ENCODE results near the gene SPTAN1. TPM values are rescaled to one million over a fixed set of nuclear protein-coding genes. Genes with fewer than 3 reads are reported as not detected.

SPTAN1 gene
- total RNA-seq, 1 experiment from 2014 or later: 111 TPM

DNA sequence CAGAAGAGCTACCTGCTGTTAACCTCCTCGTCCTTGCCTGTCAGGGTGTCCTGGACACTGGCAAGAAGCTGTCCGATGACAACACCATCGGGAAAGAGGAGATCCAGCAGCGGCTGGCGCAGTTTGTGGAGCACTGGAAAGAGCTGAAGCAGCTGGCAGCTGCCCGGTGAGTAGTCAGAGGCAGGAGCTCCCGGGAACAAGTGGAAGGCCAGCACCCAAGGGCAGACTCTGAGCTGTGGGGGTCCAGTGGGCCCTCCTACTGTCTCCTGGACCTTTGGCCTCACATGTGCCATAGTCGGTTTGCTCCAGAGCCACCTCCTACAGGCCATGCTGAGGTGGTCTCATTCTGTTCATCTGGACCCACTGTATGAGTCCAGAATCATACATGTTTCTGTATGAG is 65.6 kb downstream of the SPTAN1 start (continued):
- TF ChIP-seq, protein P1, sequence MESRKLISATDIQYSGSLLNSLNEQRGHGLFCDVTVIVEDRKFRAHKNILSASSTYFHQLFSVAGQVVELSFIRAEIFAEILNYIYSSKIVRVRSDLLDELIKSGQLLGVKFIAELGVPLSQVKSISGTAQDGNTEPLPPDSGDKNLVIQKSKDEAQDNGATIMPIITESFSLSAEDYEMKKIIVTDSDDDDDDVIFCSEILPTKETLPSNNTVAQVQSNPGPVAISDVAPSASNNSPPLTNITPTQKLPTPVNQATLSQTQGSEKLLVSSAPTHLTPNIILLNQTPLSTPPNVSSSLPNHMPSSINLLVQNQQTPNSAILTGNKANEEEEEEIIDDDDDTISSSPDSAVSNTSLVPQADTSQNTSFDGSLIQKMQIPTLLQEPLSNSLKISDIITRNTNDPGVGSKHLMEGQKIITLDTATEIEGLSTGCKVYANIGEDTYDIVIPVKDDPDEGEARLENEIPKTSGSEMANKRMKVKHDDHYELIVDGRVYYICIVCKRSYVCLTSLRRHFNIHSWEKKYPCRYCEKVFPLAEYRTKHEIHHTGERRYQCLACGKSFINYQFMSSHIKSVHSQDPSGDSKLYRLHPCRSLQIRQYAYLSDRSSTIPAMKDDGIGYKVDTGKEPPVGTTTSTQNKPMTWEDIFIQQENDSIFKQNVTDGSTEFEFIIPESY (IDR thresholded peaks at IDR 0.05; ENCODE audit: extremely low read depth, insufficient replicate concordance, low read length): no peak

DNA sequence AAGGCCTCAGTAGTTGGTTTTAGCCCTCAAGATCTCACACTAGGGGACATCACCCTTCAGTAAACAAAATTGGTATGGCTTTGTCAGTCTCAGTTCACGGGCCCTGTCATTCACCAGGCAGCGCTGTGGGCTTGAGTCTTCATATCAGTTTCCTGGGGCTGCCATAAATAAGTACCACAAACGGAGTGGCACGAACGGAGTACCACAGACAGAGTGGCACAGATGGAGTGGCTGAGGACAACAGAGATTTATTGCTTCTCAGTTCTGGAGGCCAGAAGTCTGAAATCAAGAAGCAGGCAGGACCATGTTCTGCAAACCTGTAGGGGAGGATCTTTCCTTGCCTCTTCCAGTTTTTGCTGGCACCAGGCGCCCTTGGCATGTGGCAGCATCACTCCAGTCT is 66.7 kb downstream of the SPTAN1 start:
- Histone ChIP-seq H4K20me1 (ENCODE audit: insufficient read depth) (no peaks in the 10 kb centered on the region), H3K4me1 (ENCODE audit: control insufficient read depth in 1 of 2, insufficient read depth in 2 of 2, low read length in 2 of 2) (no peaks in the 10 kb centered on the region), H3K9me2 (ENCODE audit: insufficient read depth) (no peaks in the 10 kb centered on the region), H3K9me3 (ENCODE audit: control insufficient read depth in 1 of 2, insufficient read depth in 1 of 2, low read depth in 1 of 2, low read length in 2 of 2) (no peaks in the 10 kb centered on the region), H3K9ac (ENCODE audit: low read length) (no peak overlapping the region), H3K27me3 (ENCODE audit: insufficient read depth, low read length) (no peaks in the 10 kb centered on the region), H3K27ac (ENCODE audit: low read depth, low read length) (no peak overlapping the region), H3K36me3 (ENCODE audit: control insufficient read depth in 1 of 2, insufficient read depth in 2 of 2, low read length in 2 of 2) (peaks cover 43 to 61% of the 10 kb centered on the region in 2 experiments), H3K4me3 (replicated peaks in 1 of 2; ENCODE audit: low read depth in 1 of 2, low read length in 2 of 2) (no peak overlapping the region), H2AFZ (ENCODE audit: low read depth, low read length, poor library complexity, severe bottlenecking) (no peak overlapping the region), H3K4me2 (ENCODE audit: low read length) (no peak overlapping the region), H3K79me2 (ENCODE audit: insufficient read depth, low read length) (no peaks in the 10 kb centered on the region)
- ChIA-PET RAD21 (ENCODE audit: low non-redundant PET in 1 of 2, low total read pairs in 2 of 2, uncharacterized antibody in 2 of 2, unreplicated experiment in 2 of 2) (no interaction called here), POLR2A (no interaction called here), CTCF (no interaction called here)
- DNase-seq (ENCODE audit: low read depth, low spot score) (no peak), ATAC-seq (no peak)
- intact Hi-C loops (cut with micrococcal nuclease): no loop called here
- no TSS peak for BruUV-seq (replicated peaks)
- TF ChIP-seq ZFX (IDR thresholded peaks at IDR 0.05) (no peak), CEBPB (IDR thresholded peaks at IDR 0.05; ENCODE audit: low read depth) (no peak), SRF (IDR thresholded peaks at IDR 0.05; ENCODE audit: low read depth) (no peak), TCF7L2 (IDR thresholded peaks at IDR 0.05; ENCODE audit: borderline replicate concordance, extremely low read depth, insufficient read depth, insufficient read length) (no peak), CBX3 (IDR thresholded peaks at IDR 0.05; ENCODE audit: low read depth) (no peak), SP1 (IDR thresholded peaks at IDR 0.05; ENCODE audit: low read depth) (no peak), ZNF274 (IDR thresholded peaks at IDR 0.05; ENCODE audit: low read depth, low read length) (no peak), EZH2phosphoT487 (IDR thresholded peaks at IDR 0.05; ENCODE audit: borderline replicate concordance) (no peak), SIN3A (IDR thresholded peaks at IDR 0.05; ENCODE audit: low read depth) (no peak), EZH2 (IDR thresholded peaks at IDR 0.05) (no peak), EGR1 (IDR thresholded peaks at IDR 0.05; ENCODE audit: low read depth) (no peak), FOSL1 (IDR thresholded peaks at IDR 0.05; ENCODE audit: low read depth) (no peak)
- TF ChIP-seq, protein P1 (IDR thresholded peaks at IDR 0.05; ENCODE audit: extremely low read depth, insufficient replicate concordance, low read length): no peak
- TF ChIP-seq, protein P2, sequence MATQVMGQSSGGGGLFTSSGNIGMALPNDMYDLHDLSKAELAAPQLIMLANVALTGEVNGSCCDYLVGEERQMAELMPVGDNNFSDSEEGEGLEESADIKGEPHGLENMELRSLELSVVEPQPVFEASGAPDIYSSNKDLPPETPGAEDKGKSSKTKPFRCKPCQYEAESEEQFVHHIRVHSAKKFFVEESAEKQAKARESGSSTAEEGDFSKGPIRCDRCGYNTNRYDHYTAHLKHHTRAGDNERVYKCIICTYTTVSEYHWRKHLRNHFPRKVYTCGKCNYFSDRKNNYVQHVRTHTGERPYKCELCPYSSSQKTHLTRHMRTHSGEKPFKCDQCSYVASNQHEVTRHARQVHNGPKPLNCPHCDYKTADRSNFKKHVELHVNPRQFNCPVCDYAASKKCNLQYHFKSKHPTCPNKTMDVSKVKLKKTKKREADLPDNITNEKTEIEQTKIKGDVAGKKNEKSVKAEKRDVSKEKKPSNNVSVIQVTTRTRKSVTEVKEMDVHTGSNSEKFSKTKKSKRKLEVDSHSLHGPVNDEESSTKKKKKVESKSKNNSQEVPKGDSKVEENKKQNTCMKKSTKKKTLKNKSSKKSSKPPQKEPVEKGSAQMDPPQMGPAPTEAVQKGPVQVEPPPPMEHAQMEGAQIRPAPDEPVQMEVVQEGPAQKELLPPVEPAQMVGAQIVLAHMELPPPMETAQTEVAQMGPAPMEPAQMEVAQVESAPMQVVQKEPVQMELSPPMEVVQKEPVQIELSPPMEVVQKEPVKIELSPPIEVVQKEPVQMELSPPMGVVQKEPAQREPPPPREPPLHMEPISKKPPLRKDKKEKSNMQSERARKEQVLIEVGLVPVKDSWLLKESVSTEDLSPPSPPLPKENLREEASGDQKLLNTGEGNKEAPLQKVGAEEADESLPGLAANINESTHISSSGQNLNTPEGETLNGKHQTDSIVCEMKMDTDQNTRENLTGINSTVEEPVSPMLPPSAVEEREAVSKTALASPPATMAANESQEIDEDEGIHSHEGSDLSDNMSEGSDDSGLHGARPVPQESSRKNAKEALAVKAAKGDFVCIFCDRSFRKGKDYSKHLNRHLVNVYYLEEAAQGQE (IDR thresholded peaks at IDR 0.05; ENCODE audit: low read depth): no peak
- TF ChIP-seq, protein P3, sequence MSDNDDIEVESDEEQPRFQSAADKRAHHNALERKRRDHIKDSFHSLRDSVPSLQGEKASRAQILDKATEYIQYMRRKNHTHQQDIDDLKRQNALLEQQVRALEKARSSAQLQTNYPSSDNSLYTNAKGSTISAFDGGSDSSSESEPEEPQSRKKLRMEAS (IDR thresholded peaks at IDR 0.05): no peak
- TF ChIP-seq, protein P4, sequence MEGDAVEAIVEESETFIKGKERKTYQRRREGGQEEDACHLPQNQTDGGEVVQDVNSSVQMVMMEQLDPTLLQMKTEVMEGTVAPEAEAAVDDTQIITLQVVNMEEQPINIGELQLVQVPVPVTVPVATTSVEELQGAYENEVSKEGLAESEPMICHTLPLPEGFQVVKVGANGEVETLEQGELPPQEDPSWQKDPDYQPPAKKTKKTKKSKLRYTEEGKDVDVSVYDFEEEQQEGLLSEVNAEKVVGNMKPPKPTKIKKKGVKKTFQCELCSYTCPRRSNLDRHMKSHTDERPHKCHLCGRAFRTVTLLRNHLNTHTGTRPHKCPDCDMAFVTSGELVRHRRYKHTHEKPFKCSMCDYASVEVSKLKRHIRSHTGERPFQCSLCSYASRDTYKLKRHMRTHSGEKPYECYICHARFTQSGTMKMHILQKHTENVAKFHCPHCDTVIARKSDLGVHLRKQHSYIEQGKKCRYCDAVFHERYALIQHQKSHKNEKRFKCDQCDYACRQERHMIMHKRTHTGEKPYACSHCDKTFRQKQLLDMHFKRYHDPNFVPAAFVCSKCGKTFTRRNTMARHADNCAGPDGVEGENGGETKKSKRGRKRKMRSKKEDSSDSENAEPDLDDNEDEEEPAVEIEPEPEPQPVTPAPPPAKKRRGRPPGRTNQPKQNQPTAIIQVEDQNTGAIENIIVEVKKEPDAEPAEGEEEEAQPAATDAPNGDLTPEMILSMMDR (IDR thresholded peaks at IDR 0.05 in 2 of 3, conservative IDR thresholded peaks at IDR 0.05 in 1 of 3; ENCODE audit: borderline replicate concordance in 1 of 3, insufficient read depth in 1 of 3, low read depth in 2 of 3, low read length in 2 of 3): no peak
